Peyer's patch (tissue), 4 donors: ENCODE measurements around the gene PJA2.

Experiments
- POLR2A ChIP-seq, 2 donors: fragments of 450-650 bp; IDR thresholded peaks; one replicate each; pipeline ENCODE4 v1.5.1; 2017; ENCODE audit warnings: antibody characterized with exemption in 2 of 2, mild to moderate bottlenecking in 2 of 2, moderate library complexity in 2 of 2
- TF ChIP-seq, protein P1 (sequence below), 6 experiments: fragments of 450-650 bp in 4 of 6; fragments of 200-600 bp in 2 of 6; sonication (generic) in 1 of 6; IDR thresholded peaks; one replicate each; pipeline ENCODE4 v1.5.1; 2017 to 2019; ENCODE audit warnings: antibody characterized with exemption in 6 of 6, mild to moderate bottlenecking in 3 of 6, moderate library complexity in 1 of 6

DNA sequence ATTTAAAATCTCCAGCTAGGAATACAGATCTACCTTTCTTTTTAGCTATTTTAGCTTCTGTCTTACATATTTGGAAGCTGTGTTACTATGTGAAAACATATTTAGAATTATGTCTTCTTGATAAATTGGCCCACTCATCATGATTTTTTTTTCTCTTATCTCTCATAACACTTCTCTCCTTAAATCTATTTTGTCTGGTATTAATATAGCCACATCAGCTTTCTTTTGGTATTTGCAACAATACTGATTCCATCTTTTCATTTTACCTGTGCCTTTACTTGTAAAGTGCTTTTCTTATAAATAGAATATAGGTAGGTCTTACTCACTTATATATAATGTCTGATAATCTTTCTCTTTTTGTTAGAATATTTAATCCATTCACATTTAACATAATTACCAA is 19.6 kb downstream of the PJA2 start:
- TF ChIP-seq, protein P1, sequence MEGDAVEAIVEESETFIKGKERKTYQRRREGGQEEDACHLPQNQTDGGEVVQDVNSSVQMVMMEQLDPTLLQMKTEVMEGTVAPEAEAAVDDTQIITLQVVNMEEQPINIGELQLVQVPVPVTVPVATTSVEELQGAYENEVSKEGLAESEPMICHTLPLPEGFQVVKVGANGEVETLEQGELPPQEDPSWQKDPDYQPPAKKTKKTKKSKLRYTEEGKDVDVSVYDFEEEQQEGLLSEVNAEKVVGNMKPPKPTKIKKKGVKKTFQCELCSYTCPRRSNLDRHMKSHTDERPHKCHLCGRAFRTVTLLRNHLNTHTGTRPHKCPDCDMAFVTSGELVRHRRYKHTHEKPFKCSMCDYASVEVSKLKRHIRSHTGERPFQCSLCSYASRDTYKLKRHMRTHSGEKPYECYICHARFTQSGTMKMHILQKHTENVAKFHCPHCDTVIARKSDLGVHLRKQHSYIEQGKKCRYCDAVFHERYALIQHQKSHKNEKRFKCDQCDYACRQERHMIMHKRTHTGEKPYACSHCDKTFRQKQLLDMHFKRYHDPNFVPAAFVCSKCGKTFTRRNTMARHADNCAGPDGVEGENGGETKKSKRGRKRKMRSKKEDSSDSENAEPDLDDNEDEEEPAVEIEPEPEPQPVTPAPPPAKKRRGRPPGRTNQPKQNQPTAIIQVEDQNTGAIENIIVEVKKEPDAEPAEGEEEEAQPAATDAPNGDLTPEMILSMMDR (IDR thresholded peaks at IDR 0.05), result no peak
- no peak for TF ChIP-seq POLR2A (IDR thresholded peaks at IDR 0.05)
